ENCODE results near the gene GOLT1A.

DNA sequence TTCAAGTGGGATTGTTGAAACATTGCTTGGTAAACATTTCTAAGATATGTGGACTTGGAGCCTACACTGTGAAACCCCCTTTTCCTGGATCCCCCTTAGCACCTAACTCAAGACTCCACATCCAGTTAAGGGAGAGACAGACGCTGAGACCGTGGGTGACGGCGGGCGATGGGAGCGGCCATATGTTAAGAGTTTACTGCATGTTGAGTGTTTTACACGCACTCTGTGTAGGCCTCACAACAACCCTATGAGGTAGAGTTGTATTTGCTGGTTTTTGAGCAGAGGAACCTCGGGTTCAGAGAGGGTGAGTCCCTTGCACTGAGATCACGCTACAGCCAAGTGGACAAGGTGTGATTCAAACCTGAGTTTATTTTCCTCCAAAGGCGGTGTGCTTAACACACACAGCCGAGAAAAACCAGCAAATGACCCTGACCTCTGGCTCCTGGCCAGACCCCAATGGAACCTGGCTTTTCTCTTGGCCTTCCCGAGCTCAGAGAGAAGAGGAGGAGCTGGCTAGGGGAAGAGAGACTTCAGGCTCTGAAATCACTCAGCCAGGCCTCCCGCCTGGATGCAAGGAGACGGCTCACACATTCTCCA, 46.9 kb upstream of the GOLT1A start:
- TF ChIP-seq CREB1 (IDR thresholded peaks at IDR 0.05) (no peak), CTCF (IDR thresholded peaks at IDR 0.05; ENCODE audit: control extremely low read depth in 1 of 3, insufficient read depth in 1 of 3, low read depth in 1 of 3, low read length in 3 of 3) (no peak)
